Calu3 (cell line): ENCODE results near the gene HARS1. TPM values are rescaled to one million over a fixed set of nuclear protein-coding genes. Genes with fewer than 3 reads are reported as not detected.

Experiments used
- Bru-seq: library from RNA; stranded (reverse); fragments of 400-500 nt; gene quantifications from one replicate; lab custom pipeline; 2021; lab: Mats Ljungman, UMichigan
- BruChase-seq, 2 experiments: library from RNA; stranded (reverse); fragments of 400-500 nt; gene quantifications; one replicate each; lab custom pipeline; 2021; lab: Mats Ljungman, UMichigan
- BruUV-seq: library from RNA; stranded (reverse); fragments of 400-500 nt; replicated peaks from 2 replicates; lab custom pipeline; 2021; lab: Mats Ljungman, UMichigan
- CTCF ChIA-PET: fragments of 300-600 bp; sonication (Branson Sonifier 250); formaldehyde crosslinking; loops from one replicate; lab custom pipeline; 2022; ENCODE audit warnings: antibody characterized with exemption; lab: Charles Lee
- DNase-seq: peaks from one replicate; pipeline ENCODE4 v3.0.0; 2022
- H3K27ac Mint-ChIP-seq: one replicate; pipeline ENCODE4 v1.8.0; 2022; ENCODE audit warnings: mixed read lengths; ENCODE audit not compliant: unreplicated experiment
- H3K27me3 Mint-ChIP-seq: one replicate; pipeline ENCODE4 v1.8.0; 2022; ENCODE audit warnings: mixed read lengths; ENCODE audit not compliant: unreplicated experiment
- H3K36me3 Mint-ChIP-seq: one replicate; pipeline ENCODE4 v1.8.0; 2022; ENCODE audit warnings: mild to moderate bottlenecking, moderate library complexity, mixed read lengths; ENCODE audit not compliant: insufficient read depth, unreplicated experiment
- H3K4me1 Mint-ChIP-seq: one replicate; pipeline ENCODE4 v1.8.0; 2022; ENCODE audit warnings: mild to moderate bottlenecking, low read depth, mixed read lengths; ENCODE audit not compliant: unreplicated experiment
- H3K4me3 Mint-ChIP-seq: one replicate; pipeline ENCODE4 v1.8.0; 2022; ENCODE audit warnings: mild to moderate bottlenecking, low read depth, moderate library complexity, mixed read lengths; ENCODE audit not compliant: unreplicated experiment
- H3K9me3 Mint-ChIP-seq: one replicate; pipeline ENCODE4 v1.8.0; 2022; ENCODE audit warnings: low read depth, mixed read lengths; ENCODE audit not compliant: unreplicated experiment
- intact Hi-C: fragments of 100-400 bp; cut with micrococcal nuclease; formaldehyde crosslinking; loops from one replicate; pipeline ENCODE4 v1.10.0; 2022; ENCODE audit not compliant: unreplicated experiment
- long read RNA-seq: library from polyadenylated mRNA; stranded (forward); transcript quantifications from one replicate; pipeline ENCODE4 v2.0.0, GENCODE V29; 2022
- total RNA-seq: library from RNA; stranded (reverse); gene quantifications from 2 replicates; pipeline ENCODE4 v1.2.3, GENCODE V29; 2022
- TF ChIP-seq, protein P1 (sequence below): fragments of 200-600 bp; IDR thresholded peaks from one replicate; pipeline ENCODE4 v1.8.0; 2022; ENCODE audit warnings: antibody characterized with exemption; ENCODE audit not compliant: unreplicated experiment

Gene HARS1, protein sequence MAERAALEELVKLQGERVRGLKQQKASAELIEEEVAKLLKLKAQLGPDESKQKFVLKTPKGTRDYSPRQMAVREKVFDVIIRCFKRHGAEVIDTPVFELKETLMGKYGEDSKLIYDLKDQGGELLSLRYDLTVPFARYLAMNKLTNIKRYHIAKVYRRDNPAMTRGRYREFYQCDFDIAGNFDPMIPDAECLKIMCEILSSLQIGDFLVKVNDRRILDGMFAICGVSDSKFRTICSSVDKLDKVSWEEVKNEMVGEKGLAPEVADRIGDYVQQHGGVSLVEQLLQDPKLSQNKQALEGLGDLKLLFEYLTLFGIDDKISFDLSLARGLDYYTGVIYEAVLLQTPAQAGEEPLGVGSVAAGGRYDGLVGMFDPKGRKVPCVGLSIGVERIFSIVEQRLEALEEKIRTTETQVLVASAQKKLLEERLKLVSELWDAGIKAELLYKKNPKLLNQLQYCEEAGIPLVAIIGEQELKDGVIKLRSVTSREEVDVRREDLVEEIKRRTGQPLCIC
- total RNA-seq (75.8 and 79.9 TPM in 2 replicates), Bru-seq, nascent RNA (percentile 82 among the genes with signal in this experiment), BruChase-seq, experiment 1, labeled RNA remaining after a 6-hour chase (percentile 88 among the genes with signal in this experiment), BruChase-seq, experiment 2, labeled RNA remaining after a 2-hour chase (percentile 86 among the genes with signal in this experiment)
- long read RNA-seq, transcript HARS-215 (13 exons, 1,945 nt) = major isoform, 128 of 147 reads
- long read RNA-seq, partial matches to known transcripts = 7 of 147 reads
- long read RNA-seq, other reads (novel, unspliced or antisense) = 8 of 147 reads

DNA sequence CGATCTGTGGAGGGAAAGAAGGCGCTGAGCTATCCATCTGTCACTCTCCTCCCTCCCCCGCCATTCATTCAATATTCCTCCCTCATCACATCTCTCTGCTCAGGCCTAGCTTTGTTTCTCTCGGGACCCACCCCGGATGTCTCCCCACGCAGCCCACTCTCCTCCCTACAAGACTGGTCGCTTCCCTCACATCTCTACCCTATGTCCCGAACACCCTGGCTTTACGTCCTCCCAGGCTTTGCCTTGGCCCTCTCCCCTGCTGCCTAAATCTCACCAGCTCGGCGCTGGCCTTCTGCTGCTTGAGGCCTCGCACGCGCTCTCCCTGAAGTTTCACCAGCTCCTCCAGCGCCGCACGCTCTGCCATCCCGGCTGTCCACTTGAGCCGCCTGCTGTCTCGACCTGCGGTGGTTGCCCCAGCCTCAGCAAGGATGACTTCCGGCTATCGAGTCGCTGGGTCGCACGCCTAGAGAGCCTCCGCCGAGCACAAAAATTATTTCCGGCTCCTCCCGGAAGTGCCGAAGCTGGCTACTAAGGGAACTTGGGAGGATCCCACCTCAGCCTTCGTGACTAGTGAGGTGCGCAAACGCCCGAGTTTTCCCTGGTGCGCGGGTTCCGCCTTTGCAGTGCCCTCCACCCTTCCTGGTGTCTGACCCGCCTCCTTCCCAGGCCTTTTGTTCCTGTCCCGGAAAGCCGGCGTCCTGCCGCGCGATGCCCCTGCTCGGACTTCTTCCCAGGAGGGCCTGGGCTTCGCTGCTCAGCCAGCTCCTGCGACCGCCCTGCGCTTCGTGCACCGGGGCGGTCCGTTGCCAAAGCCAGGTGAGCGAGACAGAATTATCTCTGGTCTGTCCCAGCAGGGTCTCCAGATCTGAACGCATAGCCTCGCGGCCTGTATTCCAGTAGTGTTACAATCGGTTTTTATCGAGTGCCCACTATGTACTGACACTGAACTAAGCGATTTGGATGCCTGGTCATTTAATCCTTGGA lies at the start of gene HARS1, which contains the start of gene HARS2:
TSS of gene HARS1 (minus strand) at position 430 of the 984 bp plus-strand sequence. CDS start at position 364, 66 bp downstream.
TSS of gene HARS2 (plus strand) at position 515 of the 984 bp plus-strand sequence. CDS start at position 709, 194 bp downstream.
- Mint-ChIP-seq H3K27ac (peak within 1 kb of the TSS; percentile 73), H3K27me3 (no peaks in the 10 kb centered on the region), H3K36me3 (peaks cover 52% of the 10 kb centered on the region), H3K9me3 (no peaks in the 10 kb centered on the region), H3K4me1 (no peaks in the 10 kb centered on the region), H3K4me3 (peak within 1 kb of the TSS; percentile 93)
- BruUV-seq = no TSS peak
- TF ChIP-seq, protein P1, sequence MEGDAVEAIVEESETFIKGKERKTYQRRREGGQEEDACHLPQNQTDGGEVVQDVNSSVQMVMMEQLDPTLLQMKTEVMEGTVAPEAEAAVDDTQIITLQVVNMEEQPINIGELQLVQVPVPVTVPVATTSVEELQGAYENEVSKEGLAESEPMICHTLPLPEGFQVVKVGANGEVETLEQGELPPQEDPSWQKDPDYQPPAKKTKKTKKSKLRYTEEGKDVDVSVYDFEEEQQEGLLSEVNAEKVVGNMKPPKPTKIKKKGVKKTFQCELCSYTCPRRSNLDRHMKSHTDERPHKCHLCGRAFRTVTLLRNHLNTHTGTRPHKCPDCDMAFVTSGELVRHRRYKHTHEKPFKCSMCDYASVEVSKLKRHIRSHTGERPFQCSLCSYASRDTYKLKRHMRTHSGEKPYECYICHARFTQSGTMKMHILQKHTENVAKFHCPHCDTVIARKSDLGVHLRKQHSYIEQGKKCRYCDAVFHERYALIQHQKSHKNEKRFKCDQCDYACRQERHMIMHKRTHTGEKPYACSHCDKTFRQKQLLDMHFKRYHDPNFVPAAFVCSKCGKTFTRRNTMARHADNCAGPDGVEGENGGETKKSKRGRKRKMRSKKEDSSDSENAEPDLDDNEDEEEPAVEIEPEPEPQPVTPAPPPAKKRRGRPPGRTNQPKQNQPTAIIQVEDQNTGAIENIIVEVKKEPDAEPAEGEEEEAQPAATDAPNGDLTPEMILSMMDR = no peak
- CTCF ChIA-PET = interaction anchor here (0.5 to 1.8 kb wide), 9 partner anchors 9 to 873 kb away, joined by 3 to 9 read pairs (median 4); partner anchors contain the start of genes IK, NDUFA2, TMCO6 and ZMAT2
- intact Hi-C loops = loop anchor here (1.0 kb wide), 1 partner anchor 27 kb away; the partner anchor contains the start of gene WDR55
- peak; percentile 93 for DNase-seq

DNA sequence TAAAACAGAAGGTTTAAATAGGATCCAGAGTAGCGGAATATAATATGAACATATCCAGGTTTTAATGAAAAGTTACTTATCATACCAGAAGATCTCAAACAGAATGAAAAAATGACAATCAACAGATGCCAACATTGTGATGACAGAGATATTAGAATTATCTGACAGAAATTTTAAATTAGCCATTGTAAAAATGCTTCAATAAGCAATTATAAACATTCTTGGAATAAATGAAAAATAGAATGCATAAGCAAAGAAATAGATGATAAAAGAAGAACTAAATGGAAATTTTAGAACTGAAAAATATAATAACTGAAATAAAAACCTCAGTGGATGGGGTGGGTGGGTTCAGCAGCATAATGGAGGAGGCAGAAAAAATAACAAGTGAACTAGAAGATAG lies 46.3 kb upstream of the HARS1 start:
- intact Hi-C loops = no loop called here
- Mint-ChIP-seq H3K4me1 (no peaks in the 10 kb centered on the region), H3K36me3 (no peaks in the 10 kb centered on the region), H3K4me3 (no peak overlapping the region), H3K27me3 (peaks cover 24% of the 10 kb centered on the region), H3K27ac (no peak overlapping the region), H3K9me3 (peaks cover 7% of the 10 kb centered on the region)
- BruUV-seq = no TSS peak
- TF ChIP-seq, protein P1 = no peak
- no peak for DNase-seq
- CTCF ChIA-PET = no interaction called here

GRCh38 chr5:140734354-140734753 lies 43.2 kb upstream of the HARS1 start:
- no peak for DNase-seq
- H3K27me3 Mint-ChIP-seq = peaks cover 24% of the 10 kb centered on the region
- peaks cover 3% of the 10 kb centered on the region for H3K9me3 Mint-ChIP-seq
- no peak overlapping the region for H3K4me3 Mint-ChIP-seq
- no TSS peak for BruUV-seq
- no peaks in the 10 kb centered on the region for H3K4me1 Mint-ChIP-seq
- H3K27ac Mint-ChIP-seq = no peak overlapping the region
- TF ChIP-seq, protein P1 = no peak
- CTCF ChIA-PET = no interaction called here
- intact Hi-C loops = no loop called here
- no peaks in the 10 kb centered on the region for H3K36me3 Mint-ChIP-seq
